Activated CD4-positive, alpha-beta T cell treated with anti-CD3 and anti-CD28 coated beads, Interleukin-2, amount 10 ng/mL, durations not matched to agents 7 days and 5 days (primary cell): ENCODE data around the gene NCAN. TPM values are rescaled to one million over a fixed set of nuclear protein-coding genes. Genes with fewer than 3 reads are reported as not detected.

Source experiments
- CTCF ChIA-PET: fragments of 350-600 bp; sonication (Branson Sonifier 250); formaldehyde crosslinking; loops from one replicate; lab custom pipeline; 2021; ENCODE audit warnings: antibody characterized with exemption; lab: Charles Lee
- POLR2A ChIA-PET: fragments of 350-600 bp; sonication (Branson Sonifier 250); formaldehyde crosslinking; loops from one replicate; lab custom pipeline; 2021; ENCODE audit warnings: antibody characterized with exemption; lab: Charles Lee
- DNase-seq: peaks from one replicate; pipeline ENCODE4 v3.0.0-alpha.2; 2020
- H3K27ac Mint-ChIP-seq: one replicate; pipeline ENCODE4 v1.8.0; 2021; ENCODE audit warnings: mild to moderate bottlenecking, moderate library complexity, mixed read lengths
- H3K27me3 Mint-ChIP-seq: one replicate; pipeline ENCODE4 v1.8.0; 2021; ENCODE audit warnings: mixed read lengths
- H3K36me3 Mint-ChIP-seq: one replicate; pipeline ENCODE4 v1.8.0; 2021; ENCODE audit warnings: low read depth, mixed read lengths
- H3K4me1 Mint-ChIP-seq: one replicate; pipeline ENCODE4 v1.8.0; 2021; ENCODE audit warnings: mixed read lengths
- H3K4me3 Mint-ChIP-seq: one replicate; pipeline ENCODE4 v1.8.0; 2021; ENCODE audit warnings: mild to moderate bottlenecking, moderate library complexity, mixed read lengths
- H3K9me3 Mint-ChIP-seq: one replicate; pipeline ENCODE4 v1.8.0; 2021; ENCODE audit warnings: mixed read lengths
- total RNA-seq, 2 experiments: library from RNA; stranded (reverse); gene quantifications; one replicate each; pipeline ENCODE4 v1.2.3, GENCODE V29; 2021

Gene NCAN
- total RNA-seq, 2 experiments from 2014 or later, result not detected

DNA sequence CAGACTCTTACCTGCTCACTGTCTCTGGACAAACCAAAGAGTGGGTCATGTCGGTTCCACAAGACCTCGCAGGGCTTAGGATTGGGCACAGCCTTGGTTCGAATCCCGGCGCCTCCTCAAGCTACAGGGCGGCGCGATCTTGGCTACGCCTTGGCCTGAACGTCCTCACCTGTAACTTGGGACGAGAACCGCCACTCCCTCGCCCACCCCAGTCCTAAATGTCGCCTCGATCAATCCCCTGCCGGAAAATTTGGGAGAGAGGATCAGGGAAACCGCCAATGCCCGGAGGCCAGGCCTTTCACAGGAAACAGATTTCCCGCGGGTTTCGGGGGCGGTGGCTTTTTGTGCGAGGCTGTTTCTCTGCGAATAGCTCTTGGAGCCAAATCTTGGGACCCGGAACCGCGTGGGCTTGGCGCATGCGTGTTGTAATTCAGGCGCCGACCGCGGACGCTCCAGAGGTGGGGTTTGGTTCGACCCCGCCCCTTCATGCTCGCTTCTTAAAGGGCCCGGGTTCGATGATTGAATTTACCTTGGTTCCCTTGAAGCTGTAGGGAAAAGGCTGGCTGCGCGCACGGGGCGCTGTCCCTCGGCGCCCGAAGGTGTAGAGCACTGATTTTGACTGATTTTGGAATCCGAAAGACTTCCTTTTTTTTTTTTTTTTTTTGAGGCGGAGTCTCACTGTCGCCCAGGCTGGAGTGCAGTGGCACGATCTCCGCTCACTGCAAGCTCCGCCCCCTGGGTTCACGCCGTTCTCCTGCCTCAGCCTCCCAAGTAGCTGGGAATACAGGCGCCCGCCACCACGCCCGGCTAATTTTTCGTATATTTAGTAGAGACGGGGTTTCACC, 8.5 kb upstream of the NCAN start, which contains the start of gene NR2C2AP:
NR2C2AP (minus strand) TSS at position 403 of the 845 bp plus-strand sequence; CDS start at position 49, 354 bp downstream.
- DNase-seq, result peak; percentile 94
- Mint-ChIP-seq H3K4me1 (peaks cover 45% of the 10 kb centered on the region), H3K9me3 (peaks cover 8% of the 10 kb centered on the region), H3K27ac (peak within 1 kb of the TSS; percentile 94), H3K4me3 (peak within 1 kb of the TSS; percentile 96), H3K36me3 (peaks cover 29% of the 10 kb centered on the region), H3K27me3 (no peaks in the 10 kb centered on the region)
- ChIA-PET POLR2A (interaction anchor here (0.7 to 1.5 kb wide), 2 partner anchors 8 to 10 kb away, joined by 3 to 10 read pairs; no protein-coding TSS in a partner anchor), CTCF (interaction anchor here (0.6 to 1.4 kb wide), 9 partner anchors 8 to 360 kb away, joined by 3 to 6 read pairs (median 4); no protein-coding TSS in a partner anchor)

- Mint-ChIP-seq H3K4me1 (peaks cover 45% of the 10 kb centered on the region), H3K36me3 (peaks cover 22% of the 10 kb centered on the region), H3K27me3 (no peaks in the 10 kb centered on the region), H3K9me3 (peaks cover 8% of the 10 kb centered on the region), H3K27ac (peak overlapping the region; percentile 94), H3K4me3 (peak overlapping the region; percentile 96)
- CTCF ChIA-PET, result interaction anchor here (0.7 to 1.4 kb wide), 4 partner anchors 9 to 361 kb away, joined by 3 to 4 read pairs (median 4); no protein-coding TSS in a partner anchor
- DNase-seq, result no peak
- POLR2A ChIA-PET, result interaction anchor here (0.6 kb wide), 1 partner anchor 10 kb away, joined by 3 read pairs; no protein-coding TSS in a partner anchor
These were observed 7.6 kb upstream of the NCAN start for GRCh38 chr19:19204181-19204580.

- H3K27me3 Mint-ChIP-seq, result peaks cover 3% of the 10 kb centered on the region
- H3K4me1 Mint-ChIP-seq, result peaks cover 47% of the 10 kb centered on the region
- H3K27ac Mint-ChIP-seq, result no peak overlapping the region
- peaks cover 8% of the 10 kb centered on the region for H3K9me3 Mint-ChIP-seq
- DNase-seq, result no peak
- ChIA-PET POLR2A (no interaction called here), CTCF (interaction anchor here (0.6 to 0.9 kb wide), 3 partner anchors 10 to 31 kb away, joined by 3 to 4 read pairs (median 3); no protein-coding TSS in a partner anchor)
- H3K36me3 Mint-ChIP-seq, result peaks cover 18% of the 10 kb centered on the region
- no peak overlapping the region for H3K4me3 Mint-ChIP-seq
These were observed 6.0 kb upstream of the NCAN start for GRCh38 chr19:19205416-19206410.

DNA sequence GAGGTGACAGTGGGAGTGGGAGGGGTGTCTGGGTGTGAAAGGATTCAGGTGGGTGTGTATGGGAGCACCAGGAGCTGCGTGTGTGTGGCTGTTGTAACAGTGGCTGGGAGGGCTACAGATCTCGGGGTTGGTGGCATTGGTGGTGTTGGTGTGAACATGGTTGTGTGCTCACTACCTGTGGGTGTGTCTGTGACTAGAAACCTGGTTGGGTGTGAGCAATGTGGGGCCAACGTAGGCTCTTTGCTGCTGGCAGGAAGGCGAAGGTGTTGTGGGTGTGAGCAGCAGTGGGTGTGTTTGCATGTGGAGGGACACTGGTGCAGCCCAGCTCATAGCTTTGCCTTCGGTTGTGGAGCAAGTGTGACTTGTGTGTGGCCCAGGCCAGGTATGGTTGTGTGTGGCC, 4.8 kb upstream of the NCAN start:
- peak overlapping the region; percentile 84 for H3K27ac Mint-ChIP-seq
- H3K4me1 Mint-ChIP-seq, result peaks cover 45% of the 10 kb centered on the region
- no peak for DNase-seq
- H3K4me3 Mint-ChIP-seq, result no peak overlapping the region
- H3K27me3 Mint-ChIP-seq, result peaks cover 9% of the 10 kb centered on the region
- ChIA-PET POLR2A (no interaction called here), CTCF (no interaction called here)
- peaks cover 8% of the 10 kb centered on the region for H3K9me3 Mint-ChIP-seq
- H3K36me3 Mint-ChIP-seq, result peaks cover 15% of the 10 kb centered on the region

GRCh38 chr19:19207637-19208572, 3.9 kb upstream of the NCAN start:
- Mint-ChIP-seq H3K4me3 (no peak overlapping the region), H3K27me3 (peaks cover 16% of the 10 kb centered on the region), H3K36me3 (peaks cover 6% of the 10 kb centered on the region), H3K27ac (peak overlapping the region; percentile 84), H3K9me3 (peaks cover 8% of the 10 kb centered on the region), H3K4me1 (peaks cover 35% of the 10 kb centered on the region)
- no peak for DNase-seq
- CTCF ChIA-PET, result interaction anchor here (1.7 kb wide), 1 partner anchor 17 kb away, joined by 5 read pairs; no protein-coding TSS in a partner anchor
- POLR2A ChIA-PET, result no interaction called here

GRCh38 chr19:19209372-19209771, 2.4 kb upstream of the NCAN start:
- ChIA-PET CTCF (interaction anchor here (1.2 to 1.7 kb wide), 2 partner anchors 15 to 20 kb away, joined by 3 to 5 read pairs; no protein-coding TSS in a partner anchor), POLR2A (no interaction called here)
- Mint-ChIP-seq H3K4me3 (no peak overlapping the region), H3K4me1 (peaks cover 30% of the 10 kb centered on the region), H3K9me3 (peaks cover 5% of the 10 kb centered on the region), H3K27me3 (peaks cover 30% of the 10 kb centered on the region), H3K36me3 (peaks cover 2% of the 10 kb centered on the region), H3K27ac (no peak overlapping the region)
- no peak for DNase-seq

DNA sequence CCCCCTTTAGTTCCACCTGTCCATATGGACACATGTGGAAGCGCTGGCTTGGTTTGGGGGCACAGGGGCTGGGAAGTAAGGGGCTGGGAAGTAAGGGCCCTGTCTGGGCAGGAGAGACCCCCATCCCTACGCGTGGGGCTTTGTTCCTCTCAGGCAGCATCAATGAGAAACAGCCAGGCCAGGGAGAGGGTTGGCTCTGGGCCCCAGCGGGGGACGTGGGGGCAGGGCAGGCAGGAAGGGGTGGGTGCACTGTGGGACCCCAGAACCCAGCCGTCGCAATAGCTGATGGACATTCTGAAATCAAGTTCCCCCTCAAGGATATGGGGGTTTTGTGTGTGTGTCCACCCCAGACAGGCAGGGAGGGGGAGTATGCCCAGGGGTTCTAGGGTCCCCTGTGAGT, 1.2 kb downstream of the NCAN start:
- POLR2A ChIA-PET, result no interaction called here
- Mint-ChIP-seq H3K27ac (no peak overlapping the region), H3K4me1 (peaks cover 2% of the 10 kb centered on the region), H3K9me3 (no peaks in the 10 kb centered on the region), H3K4me3 (no peak overlapping the region), H3K27me3 (peaks cover 35% of the 10 kb centered on the region), H3K36me3 (no peaks in the 10 kb centered on the region)
- DNase-seq, result no peak
- CTCF ChIA-PET, result interaction anchor here (0.7 kb wide), 2 partner anchors 10 to 278 kb away, joined by 3 read pairs; partner anchors contain the start of gene NR2C2AP

- POLR2A ChIA-PET, result interaction anchor here (0.7 kb wide), 1 partner anchor 9 kb away, joined by 3 read pairs; no protein-coding TSS in a partner anchor
- no peak overlapping the region for H3K4me3 Mint-ChIP-seq
- no peak for DNase-seq
- no peaks in the 10 kb centered on the region for H3K36me3 Mint-ChIP-seq
- peaks cover 2% of the 10 kb centered on the region for H3K4me1 Mint-ChIP-seq
- CTCF ChIA-PET, result interaction anchor here (0.7 kb wide), 2 partner anchors 10 to 277 kb away, joined by 3 read pairs; partner anchors contain the start of gene NR2C2AP
- no peaks in the 10 kb centered on the region for H3K9me3 Mint-ChIP-seq
- no peak overlapping the region for H3K27ac Mint-ChIP-seq
- peaks cover 35% of the 10 kb centered on the region for H3K27me3 Mint-ChIP-seq
These were observed 1.8 kb downstream of the NCAN start for GRCh38 chr19:19213426-19214158.

DNA sequence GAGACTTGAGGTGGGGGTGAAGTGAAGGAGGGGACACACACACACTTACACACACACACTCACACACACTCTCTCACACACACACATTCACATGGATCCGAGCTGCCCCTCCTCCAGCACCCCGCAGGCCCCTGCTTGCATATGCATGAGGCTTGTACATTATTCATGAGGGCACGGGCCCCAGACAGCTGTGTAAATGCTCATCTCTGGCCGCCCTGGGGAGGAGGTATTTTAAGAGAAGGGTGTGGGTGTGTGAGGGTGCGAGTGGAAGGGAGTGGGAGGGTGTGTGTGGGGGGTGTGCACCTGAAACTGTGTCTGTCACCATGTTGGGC, 2.4 kb downstream of the NCAN start:
- H3K4me1 Mint-ChIP-seq, result peaks cover 2% of the 10 kb centered on the region
- peaks cover 35% of the 10 kb centered on the region for H3K27me3 Mint-ChIP-seq
- H3K4me3 Mint-ChIP-seq, result no peak overlapping the region
- DNase-seq, result no peak
- no peaks in the 10 kb centered on the region for H3K9me3 Mint-ChIP-seq
- H3K36me3 Mint-ChIP-seq, result no peaks in the 10 kb centered on the region
- CTCF ChIA-PET, result no interaction called here
- no peak overlapping the region for H3K27ac Mint-ChIP-seq
- POLR2A ChIA-PET, result interaction anchor here (0.7 kb wide), 1 partner anchor 10 kb away, joined by 3 read pairs; no protein-coding TSS in a partner anchor

DNA sequence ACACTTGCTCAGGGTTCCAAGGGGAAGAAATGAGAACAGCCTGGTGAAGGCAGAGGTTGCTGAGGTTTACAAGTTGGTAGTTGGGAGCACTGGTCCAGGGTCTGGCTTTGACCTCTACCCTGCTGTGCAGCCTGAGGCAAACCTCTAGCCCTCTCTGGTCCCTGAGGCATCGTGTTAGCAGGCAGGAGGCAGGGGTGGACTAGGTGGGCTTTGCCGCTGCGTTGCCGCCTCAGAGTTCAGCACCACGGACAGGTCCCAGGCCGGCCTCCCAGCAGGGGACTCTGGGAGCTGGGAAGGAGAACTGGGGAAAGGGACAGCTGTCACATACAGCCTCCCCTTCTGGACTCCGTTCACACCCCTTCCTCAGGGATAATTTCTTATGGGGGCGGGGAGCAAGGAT, 3.1 kb downstream of the NCAN start:
- H3K27me3 Mint-ChIP-seq, result peaks cover 35% of the 10 kb centered on the region
- H3K9me3 Mint-ChIP-seq, result no peaks in the 10 kb centered on the region
- DNase-seq, result peak; percentile 53
- H3K4me3 Mint-ChIP-seq, result no peak overlapping the region
- ChIA-PET POLR2A (no interaction called here), CTCF (interaction anchor here (1.6 kb wide), 1 partner anchor 20 kb away, joined by 3 read pairs; no protein-coding TSS in a partner anchor)
- no peaks in the 10 kb centered on the region for H3K36me3 Mint-ChIP-seq
- peaks cover 2% of the 10 kb centered on the region for H3K4me1 Mint-ChIP-seq
- H3K27ac Mint-ChIP-seq, result no peak overlapping the region

DNA sequence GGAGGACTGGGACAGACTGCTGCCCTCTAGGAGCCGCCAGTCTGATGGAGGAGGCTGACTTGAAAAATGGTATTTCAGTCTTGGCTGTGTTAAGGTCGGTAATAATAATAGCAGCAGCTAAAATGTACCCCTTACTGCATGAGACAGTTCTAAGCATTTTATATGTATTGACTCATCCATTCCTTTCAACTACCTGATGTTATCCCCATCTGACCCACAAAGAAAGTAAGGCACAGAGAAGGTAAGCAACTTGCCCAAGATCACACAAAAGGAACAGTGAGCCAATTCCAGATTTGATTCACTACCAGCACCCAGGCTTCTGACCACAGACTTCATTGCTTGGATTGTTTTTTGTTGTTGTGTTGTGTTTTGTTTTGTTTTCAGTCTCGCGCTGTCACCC, 4.0 kb downstream of the NCAN start:
- POLR2A ChIA-PET, result no interaction called here
- no peak overlapping the region for H3K4me3 Mint-ChIP-seq
- CTCF ChIA-PET, result interaction anchor here (0.6 to 1.6 kb wide), 3 partner anchors 19 to 1124 kb away, joined by 3 read pairs; no protein-coding TSS in a partner anchor
- H3K27me3 Mint-ChIP-seq, result peaks cover 32% of the 10 kb centered on the region
- peak overlapping the region; percentile 5 for H3K27ac Mint-ChIP-seq
- no peaks in the 10 kb centered on the region for H3K36me3 Mint-ChIP-seq
- no peaks in the 10 kb centered on the region for H3K4me1 Mint-ChIP-seq
- H3K9me3 Mint-ChIP-seq, result no peaks in the 10 kb centered on the region
- no peak for DNase-seq
